ENCODE measurements around the gene PSMB1. TPM values are rescaled to one million over a fixed set of nuclear protein-coding genes. Genes with fewer than 3 reads are reported as not detected.
A peak's percentile ranks its signal among the peaks of the same experiment; 100 is the strongest.

The PSMB1 gene
- total and polyA plus RNA-seq, 9 of the 15 experiments (the other 6 are each of a cell fraction or from before 2014, with no cell fraction given), result 447 to 2,953 (median 884) TPM

- TF ChIP-seq, protein P1, sequence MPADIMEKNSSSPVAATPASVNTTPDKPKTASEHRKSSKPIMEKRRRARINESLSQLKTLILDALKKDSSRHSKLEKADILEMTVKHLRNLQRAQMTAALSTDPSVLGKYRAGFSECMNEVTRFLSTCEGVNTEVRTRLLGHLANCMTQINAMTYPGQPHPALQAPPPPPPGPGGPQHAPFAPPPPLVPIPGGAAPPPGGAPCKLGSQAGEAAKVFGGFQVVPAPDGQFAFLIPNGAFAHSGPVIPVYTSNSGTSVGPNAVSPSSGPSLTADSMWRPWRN (IDR thresholded peaks at IDR 0.05; ENCODE audit: low read depth), result no peak
- TF ChIP-seq ZNF592 (IDR thresholded peaks at IDR 0.05) (no peak), PREB (CRISPR knock-in tag; IDR thresholded peaks at IDR 0.05) (peak; percentile 44; the same call in 1 of the 2 replicates), NR1H2 (CRISPR knock-in tag; IDR thresholded peaks at IDR 0.05) (no peak), RHOXF2B (CRISPR knock-in tag; conservative IDR thresholded peaks at IDR 0.05) (no peak), ZNF431 (CRISPR knock-in tag; IDR thresholded peaks at IDR 0.05) (no peak; the same call in 1 of the 2 replicates), NCOA2 (IDR thresholded peaks at IDR 0.05; ENCODE audit: partially characterized antibody in 2 of 2) (no peak), MLX (CRISPR knock-in tag; conservative IDR thresholded peaks at IDR 0.05) (no peak), ZNF232 (CRISPR knock-in tag; IDR thresholded peaks at IDR 0.05) (peak; percentile 90), CBX5 (IDR thresholded peaks at IDR 0.05; ENCODE audit: borderline replicate concordance, low read depth) (no peak), CBFA2T3 (IDR thresholded peaks at IDR 0.05) (no peak), GTF2F1 (IDR thresholded peaks at IDR 0.05; ENCODE audit: low read depth, low read length) (peak; percentile 85; the same call in 1 of the 2 replicates)
- TF ChIP-seq, protein P2, sequence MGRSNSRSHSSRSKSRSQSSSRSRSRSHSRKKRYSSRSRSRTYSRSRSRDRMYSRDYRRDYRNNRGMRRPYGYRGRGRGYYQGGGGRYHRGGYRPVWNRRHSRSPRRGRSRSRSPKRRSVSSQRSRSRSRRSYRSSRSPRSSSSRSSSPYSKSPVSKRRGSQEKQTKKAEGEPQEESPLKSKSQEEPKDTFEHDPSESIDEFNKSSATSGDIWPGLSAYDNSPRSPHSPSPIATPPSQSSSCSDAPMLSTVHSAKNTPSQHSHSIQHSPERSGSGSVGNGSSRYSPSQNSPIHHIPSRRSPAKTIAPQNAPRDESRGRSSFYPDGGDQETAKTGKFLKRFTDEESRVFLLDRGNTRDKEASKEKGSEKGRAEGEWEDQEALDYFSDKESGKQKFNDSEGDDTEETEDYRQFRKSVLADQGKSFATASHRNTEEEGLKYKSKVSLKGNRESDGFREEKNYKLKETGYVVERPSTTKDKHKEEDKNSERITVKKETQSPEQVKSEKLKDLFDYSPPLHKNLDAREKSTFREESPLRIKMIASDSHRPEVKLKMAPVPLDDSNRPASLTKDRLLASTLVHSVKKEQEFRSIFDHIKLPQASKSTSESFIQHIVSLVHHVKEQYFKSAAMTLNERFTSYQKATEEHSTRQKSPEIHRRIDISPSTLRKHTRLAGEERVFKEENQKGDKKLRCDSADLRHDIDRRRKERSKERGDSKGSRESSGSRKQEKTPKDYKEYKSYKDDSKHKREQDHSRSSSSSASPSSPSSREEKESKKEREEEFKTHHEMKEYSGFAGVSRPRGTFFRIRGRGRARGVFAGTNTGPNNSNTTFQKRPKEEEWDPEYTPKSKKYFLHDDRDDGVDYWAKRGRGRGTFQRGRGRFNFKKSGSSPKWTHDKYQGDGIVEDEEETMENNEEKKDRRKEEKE (IDR thresholded peaks at IDR 0.05; ENCODE audit: borderline replicate concordance in 1 of 2, control insufficient read depth in 1 of 2, low read depth in 2 of 2, low read length in 1 of 2), result 0 out of 4 replicates have a peak, but pooled peaks of 1 of the 2 experiments have one; percentile 68
Observed at GRCh38 chr6:170552765-170553533, at the start of gene PSMB1 (continued).

Measured in K562 (cell line).